ENCODE data around the gene CYP2U1. TPM values are rescaled to one million over a fixed set of nuclear protein-coding genes. Genes with fewer than 3 reads are reported as not detected.

CYP2U1 gene
- total and polyA plus RNA-seq, 2 donors (not counting 3 experiments of a cell fraction or from before 2014, with no cell fraction given), result 2.9 to 5.8 TPM

DNA sequence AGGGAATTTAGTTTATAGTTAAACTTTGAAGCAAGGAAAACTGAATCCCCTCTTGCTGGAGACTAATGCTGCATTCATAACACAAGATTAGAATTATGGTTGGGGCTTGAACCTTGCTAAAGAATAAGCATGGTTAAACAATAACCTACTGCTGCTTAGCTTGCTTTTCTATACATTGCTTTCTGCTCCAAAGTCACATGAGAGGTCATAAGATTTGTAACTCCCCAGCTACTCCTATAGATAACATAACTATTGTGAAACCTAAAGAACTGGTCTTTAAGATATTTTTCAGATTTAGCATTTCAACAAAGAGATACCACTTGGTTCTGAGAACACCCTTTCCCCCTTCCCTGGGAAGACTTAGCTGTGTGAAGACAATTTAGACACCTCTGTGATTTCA lies 41.3 kb downstream of the CYP2U1 start:
- BruUV-seq (replicated peaks), result no TSS peak
- Histone ChIP-seq H3K4me1 (ENCODE audit: control insufficient read depth, extremely low read depth, insufficient read depth, low read length) (no peaks in the 10 kb centered on the region), H3K9ac (replicated peaks; ENCODE audit: extremely low read depth, insufficient read depth, low read length) (no peak overlapping the region), H4K20me1 (replicated peaks; ENCODE audit: control insufficient read depth, extremely low read depth, insufficient read depth, low read length) (no peaks in the 10 kb centered on the region), H3K4me3 (replicated peaks in 1 of 3; ENCODE audit: insufficient read depth in 1 of 3, low read depth in 1 of 3, low read length in 3 of 3) (no peak overlapping the region), H3K4me2 (ENCODE audit: insufficient read depth, low read length) (no peak overlapping the region), H3K36me3 (ENCODE audit: control insufficient read depth in 2 of 2, extremely low read depth in 1 of 2, insufficient read depth in 2 of 2, low read length in 2 of 2) (no peaks in the 10 kb centered on the region), H3K9me1 (replicated peaks; ENCODE audit: control insufficient read depth, extremely low read depth, insufficient read depth, low read length) (no peaks in the 10 kb centered on the region), H3K79me2 (ENCODE audit: control insufficient read depth, insufficient read depth, low read length) (no peaks in the 10 kb centered on the region), H3K9me3 (replicated peaks; ENCODE audit: control insufficient read depth, insufficient read depth, low read length) (no peaks in the 10 kb centered on the region), H3K27me3 (ENCODE audit: control insufficient read depth in 2 of 2, insufficient read depth in 2 of 2, low read length in 2 of 2) (peaks cover 0 to 6% of the 10 kb centered on the region in 2 experiments), H3K27ac (ENCODE audit: insufficient read depth, low read depth, low read length) (no peak overlapping the region), H2AFZ (ENCODE audit: low read depth, low read length) (no peak overlapping the region)
- intact Hi-C loops (cut with micrococcal nuclease), result no loop called here
- POLR2A ChIA-PET, result no interaction called here
- FAIRE-seq (no peak), DNase-seq (ENCODE audit: low read depth, low spot score) (no peak)
- TF ChIP-seq, protein P1, sequence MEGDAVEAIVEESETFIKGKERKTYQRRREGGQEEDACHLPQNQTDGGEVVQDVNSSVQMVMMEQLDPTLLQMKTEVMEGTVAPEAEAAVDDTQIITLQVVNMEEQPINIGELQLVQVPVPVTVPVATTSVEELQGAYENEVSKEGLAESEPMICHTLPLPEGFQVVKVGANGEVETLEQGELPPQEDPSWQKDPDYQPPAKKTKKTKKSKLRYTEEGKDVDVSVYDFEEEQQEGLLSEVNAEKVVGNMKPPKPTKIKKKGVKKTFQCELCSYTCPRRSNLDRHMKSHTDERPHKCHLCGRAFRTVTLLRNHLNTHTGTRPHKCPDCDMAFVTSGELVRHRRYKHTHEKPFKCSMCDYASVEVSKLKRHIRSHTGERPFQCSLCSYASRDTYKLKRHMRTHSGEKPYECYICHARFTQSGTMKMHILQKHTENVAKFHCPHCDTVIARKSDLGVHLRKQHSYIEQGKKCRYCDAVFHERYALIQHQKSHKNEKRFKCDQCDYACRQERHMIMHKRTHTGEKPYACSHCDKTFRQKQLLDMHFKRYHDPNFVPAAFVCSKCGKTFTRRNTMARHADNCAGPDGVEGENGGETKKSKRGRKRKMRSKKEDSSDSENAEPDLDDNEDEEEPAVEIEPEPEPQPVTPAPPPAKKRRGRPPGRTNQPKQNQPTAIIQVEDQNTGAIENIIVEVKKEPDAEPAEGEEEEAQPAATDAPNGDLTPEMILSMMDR (IDR thresholded peaks at IDR 0.05; ENCODE audit: extremely low read depth in 1 of 2, insufficient read depth in 1 of 2, low read depth in 1 of 2, low read length in 2 of 2), result no peak
- TF ChIP-seq MAX (IDR thresholded peaks at IDR 0.05; ENCODE audit: insufficient read depth, insufficient read length) (no peak), GATA2 (IDR thresholded peaks at IDR 0.05; ENCODE audit: insufficient read depth, insufficient read length, low read depth, low read length) (no peak), FOS (IDR thresholded peaks at IDR 0.05; ENCODE audit: borderline replicate concordance, insufficient read depth, low read length) (no peak)
- CTCF ChIA-PET, result no interaction called here
- dilution Hi-C loops (cut with MboI; ENCODE audit: extremely low pct_ligation_motif_present, low sequenced_read_pairs), result no loop called here

DNA sequence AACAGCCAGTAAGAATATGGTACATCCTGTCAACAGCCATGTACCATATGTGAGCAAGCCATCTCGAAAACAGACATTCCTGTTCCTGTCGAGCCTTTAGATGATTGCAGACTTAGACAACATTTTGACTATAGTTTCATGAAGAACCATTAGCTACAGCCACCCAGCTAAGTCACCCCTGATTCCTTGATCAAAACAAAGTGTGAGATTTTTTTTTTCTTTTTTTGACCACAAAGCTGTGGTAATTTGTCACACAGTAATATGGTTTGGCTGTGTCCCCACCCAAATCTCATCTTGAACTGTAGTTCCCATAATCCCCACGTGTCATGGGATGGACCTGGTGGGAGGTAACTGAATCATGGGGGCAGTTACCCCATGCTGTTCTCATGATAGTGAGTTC lies 43.2 kb downstream of the CYP2U1 start:
- BruUV-seq (replicated peaks), result no TSS peak
- Histone ChIP-seq H3K27ac (ENCODE audit: insufficient read depth, low read depth, low read length) (no peak overlapping the region), H3K4me2 (ENCODE audit: insufficient read depth, low read length) (no peak overlapping the region), H3K27me3 (ENCODE audit: control insufficient read depth in 2 of 2, insufficient read depth in 2 of 2, low read length in 2 of 2) (peaks cover 0 to 6% of the 10 kb centered on the region in 2 experiments), H4K20me1 (replicated peaks; ENCODE audit: control insufficient read depth, extremely low read depth, insufficient read depth, low read length) (no peaks in the 10 kb centered on the region), H3K9me1 (replicated peaks; ENCODE audit: control insufficient read depth, extremely low read depth, insufficient read depth, low read length) (no peaks in the 10 kb centered on the region), H3K36me3 (ENCODE audit: control insufficient read depth in 2 of 2, extremely low read depth in 1 of 2, insufficient read depth in 2 of 2, low read length in 2 of 2) (no peaks in the 10 kb centered on the region), H3K9me3 (replicated peaks; ENCODE audit: control insufficient read depth, insufficient read depth, low read length) (no peaks in the 10 kb centered on the region), H3K4me3 (replicated peaks in 1 of 3; ENCODE audit: insufficient read depth in 1 of 3, low read depth in 1 of 3, low read length in 3 of 3) (no peak overlapping the region), H3K4me1 (ENCODE audit: control insufficient read depth, extremely low read depth, insufficient read depth, low read length) (no peaks in the 10 kb centered on the region), H2AFZ (ENCODE audit: low read depth, low read length) (no peak overlapping the region), H3K9ac (replicated peaks; ENCODE audit: extremely low read depth, insufficient read depth, low read length) (no peak overlapping the region), H3K79me2 (ENCODE audit: control insufficient read depth, insufficient read depth, low read length) (no peaks in the 10 kb centered on the region)
- no peak for FAIRE-seq
- intact Hi-C loops (cut with micrococcal nuclease), result no loop called here
- no peak for TF ChIP-seq MAX (IDR thresholded peaks at IDR 0.05; ENCODE audit: insufficient read depth, insufficient read length)
- no peak for TF ChIP-seq MYC (IDR thresholded peaks at IDR 0.05; ENCODE audit: low read depth, low read length)
- TF ChIP-seq GATA2 (IDR thresholded peaks at IDR 0.05; ENCODE audit: insufficient read depth, insufficient read length, low read depth, low read length), result no peak
- ChIA-PET CTCF (no interaction called here), POLR2A (no interaction called here)
- dilution Hi-C loops (cut with MboI; ENCODE audit: extremely low pct_ligation_motif_present, low sequenced_read_pairs), result no loop called here
- DNase-seq (ENCODE audit: low read depth, low spot score), result no peak
